Hepatocyte (in vitro differentiated cells): Measurements from ENCODE around the gene SERPINA4.

Source experiments
- EZH2 ChIP-seq: fragments of 200-600 bp; sonication (generic); IDR thresholded peaks from 2 replicates; pipeline ENCODE4 v1.6.1; 2016; ENCODE audit warnings: antibody characterized with exemption, mild to moderate bottlenecking, borderline replicate concordance
- EZH2phosphoT487 ChIP-seq: fragments of 200-600 bp; sonication (generic); IDR thresholded peaks from one replicate; pipeline ENCODE4 v1.6.1; 2018; ENCODE audit warnings: antibody characterized with exemption, mild to moderate bottlenecking, low read depth, moderate library complexity; ENCODE audit not compliant: unreplicated experiment, severe bottlenecking
- TF ChIP-seq, protein P1 (sequence below): fragments of 200-600 bp; sonication (generic); IDR thresholded peaks from 2 replicates; pipeline ENCODE4 v1.5.1; 2016; ENCODE audit warnings: antibody characterized with exemption, mild to moderate bottlenecking; ENCODE audit not compliant: poor library complexity

DNA sequence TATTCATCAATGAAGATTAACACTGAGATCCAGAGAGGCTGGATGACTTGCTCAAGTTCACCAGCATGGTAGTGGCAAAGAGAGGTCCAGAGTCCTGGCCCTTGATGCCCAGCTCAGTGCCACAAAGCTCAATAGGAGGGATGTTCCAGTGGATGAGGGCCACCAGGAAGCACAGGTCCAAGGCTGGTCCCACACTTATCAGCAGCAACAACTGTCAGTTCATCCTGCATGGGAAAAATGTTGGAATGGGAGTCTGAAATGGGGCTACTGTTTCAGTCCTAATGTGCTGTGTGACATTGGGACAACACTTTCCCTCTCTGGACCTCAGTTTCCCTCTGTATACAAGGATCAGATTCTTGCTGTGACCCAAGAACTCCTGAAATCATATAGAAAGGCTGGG, 31.2 kb downstream of the SERPINA4 start:
- TF ChIP-seq, protein P1, sequence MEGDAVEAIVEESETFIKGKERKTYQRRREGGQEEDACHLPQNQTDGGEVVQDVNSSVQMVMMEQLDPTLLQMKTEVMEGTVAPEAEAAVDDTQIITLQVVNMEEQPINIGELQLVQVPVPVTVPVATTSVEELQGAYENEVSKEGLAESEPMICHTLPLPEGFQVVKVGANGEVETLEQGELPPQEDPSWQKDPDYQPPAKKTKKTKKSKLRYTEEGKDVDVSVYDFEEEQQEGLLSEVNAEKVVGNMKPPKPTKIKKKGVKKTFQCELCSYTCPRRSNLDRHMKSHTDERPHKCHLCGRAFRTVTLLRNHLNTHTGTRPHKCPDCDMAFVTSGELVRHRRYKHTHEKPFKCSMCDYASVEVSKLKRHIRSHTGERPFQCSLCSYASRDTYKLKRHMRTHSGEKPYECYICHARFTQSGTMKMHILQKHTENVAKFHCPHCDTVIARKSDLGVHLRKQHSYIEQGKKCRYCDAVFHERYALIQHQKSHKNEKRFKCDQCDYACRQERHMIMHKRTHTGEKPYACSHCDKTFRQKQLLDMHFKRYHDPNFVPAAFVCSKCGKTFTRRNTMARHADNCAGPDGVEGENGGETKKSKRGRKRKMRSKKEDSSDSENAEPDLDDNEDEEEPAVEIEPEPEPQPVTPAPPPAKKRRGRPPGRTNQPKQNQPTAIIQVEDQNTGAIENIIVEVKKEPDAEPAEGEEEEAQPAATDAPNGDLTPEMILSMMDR = no peak
- TF ChIP-seq EZH2 (no peak), EZH2phosphoT487 (no peak)
